Fibroblast of gingiva (primary cell): ENCODE results near the gene BEX4.
A peak's percentile ranks its signal among the peaks of the same experiment; 100 is the strongest.
"Not testable (repeated sequence)": the region's sequence is repeated elsewhere in the genome, so short reads cannot be mapped to it uniquely, and the experiment has no call there.

ENCODE experiments used
- DNase-seq: peaks from one replicate; pipeline ENCODE4 v3.0.0-alpha.2; 2011; ENCODE audit warnings: low read depth

Gene BEX4, protein sequence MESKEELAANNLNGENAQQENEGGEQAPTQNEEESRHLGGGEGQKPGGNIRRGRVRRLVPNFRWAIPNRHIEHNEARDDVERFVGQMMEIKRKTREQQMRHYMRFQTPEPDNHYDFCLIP

DNA sequence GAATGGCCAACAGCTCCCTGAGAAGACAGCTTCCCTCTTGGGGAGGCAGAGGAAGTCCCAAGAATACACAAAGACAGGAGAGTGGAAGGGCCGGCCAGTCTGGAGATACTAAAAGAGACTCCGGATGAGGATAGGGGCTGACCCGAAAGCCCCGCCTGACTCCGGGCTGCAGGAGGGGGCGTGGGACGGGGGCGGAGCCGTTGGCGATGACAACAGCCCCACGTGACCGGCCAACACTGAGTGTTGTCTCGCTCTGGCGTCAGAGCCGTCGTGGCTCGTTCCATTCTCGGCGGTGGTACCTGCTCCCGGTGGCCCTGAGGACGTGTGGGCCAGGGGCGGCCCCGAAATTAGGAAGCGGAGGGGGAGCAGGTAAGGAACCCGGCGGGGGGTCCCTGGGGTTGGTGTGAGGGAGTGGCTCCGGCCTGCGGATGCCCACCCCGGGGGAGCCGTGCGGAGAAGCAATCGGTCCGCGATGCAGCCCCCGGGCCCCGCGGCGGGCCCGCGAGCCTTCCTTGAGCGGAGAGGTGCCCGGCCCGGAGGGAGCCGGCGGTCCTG is at the start of gene BEX4:
TSS of gene BEX4 (plus strand) at position 239 of the 555 bp plus-strand sequence. CDS start 1,046 bp downstream, outside the sequence.
- peak; percentile 63 for DNase-seq

DNA sequence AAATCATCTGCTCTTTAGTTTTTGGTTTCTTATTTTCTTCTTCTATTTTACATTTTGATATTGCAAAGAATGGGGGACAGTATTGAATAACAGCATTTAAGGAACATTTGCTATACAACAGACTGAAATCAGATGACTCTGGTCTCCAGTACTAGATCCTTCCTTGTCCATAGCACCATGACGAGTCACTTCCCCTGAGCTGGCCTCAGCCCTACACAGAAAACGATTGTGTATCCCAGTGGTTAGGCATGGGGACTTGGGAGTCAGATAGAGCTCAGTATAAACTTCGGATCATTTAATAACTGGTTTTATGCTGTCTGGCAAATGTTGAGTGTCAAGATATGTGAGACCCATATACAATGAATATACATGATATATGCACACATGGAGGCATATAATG is 44.7 kb upstream of the BEX4 start:
- no peak for DNase-seq

DNA sequence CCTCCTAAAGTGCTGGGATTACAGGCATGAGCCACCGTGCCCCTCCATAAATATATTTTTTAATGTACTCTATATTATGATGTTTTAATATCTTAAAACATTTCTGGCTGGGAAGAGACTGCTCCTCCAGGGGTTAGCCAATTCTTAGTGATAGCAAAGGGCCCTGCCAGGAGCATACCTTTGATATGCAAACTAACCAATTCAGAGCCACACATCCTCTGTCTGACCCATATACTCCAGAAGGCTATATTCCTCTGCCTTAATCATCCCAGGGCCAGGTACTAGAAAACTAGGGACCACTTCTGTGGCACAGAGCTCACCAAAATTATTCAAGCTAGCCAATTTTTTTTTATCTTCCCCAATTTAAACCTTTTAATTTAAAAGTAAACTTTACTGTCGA is 43.6 kb upstream of the BEX4 start:
- no peak for DNase-seq

DNA sequence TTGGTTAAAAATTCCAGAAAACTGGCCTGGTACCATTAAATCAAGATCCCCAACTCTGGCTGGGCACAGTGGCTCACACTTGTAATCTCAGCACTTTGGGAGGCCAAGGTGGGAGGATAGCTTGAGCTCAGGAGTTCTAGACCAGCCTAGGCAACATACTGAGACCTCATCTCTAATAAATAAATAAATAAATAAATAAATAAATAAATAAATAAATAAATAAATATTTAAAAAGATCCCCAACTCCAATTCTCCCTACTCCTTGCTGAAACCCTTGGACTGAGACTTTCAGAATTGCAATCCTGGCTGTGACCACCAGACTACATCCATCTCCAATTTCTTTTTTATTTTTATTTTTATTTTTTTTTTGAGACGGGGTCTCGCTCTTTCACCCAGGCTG is 39.7 kb upstream of the BEX4 start:
- DNase-seq: not testable (repeated sequence)

DNA sequence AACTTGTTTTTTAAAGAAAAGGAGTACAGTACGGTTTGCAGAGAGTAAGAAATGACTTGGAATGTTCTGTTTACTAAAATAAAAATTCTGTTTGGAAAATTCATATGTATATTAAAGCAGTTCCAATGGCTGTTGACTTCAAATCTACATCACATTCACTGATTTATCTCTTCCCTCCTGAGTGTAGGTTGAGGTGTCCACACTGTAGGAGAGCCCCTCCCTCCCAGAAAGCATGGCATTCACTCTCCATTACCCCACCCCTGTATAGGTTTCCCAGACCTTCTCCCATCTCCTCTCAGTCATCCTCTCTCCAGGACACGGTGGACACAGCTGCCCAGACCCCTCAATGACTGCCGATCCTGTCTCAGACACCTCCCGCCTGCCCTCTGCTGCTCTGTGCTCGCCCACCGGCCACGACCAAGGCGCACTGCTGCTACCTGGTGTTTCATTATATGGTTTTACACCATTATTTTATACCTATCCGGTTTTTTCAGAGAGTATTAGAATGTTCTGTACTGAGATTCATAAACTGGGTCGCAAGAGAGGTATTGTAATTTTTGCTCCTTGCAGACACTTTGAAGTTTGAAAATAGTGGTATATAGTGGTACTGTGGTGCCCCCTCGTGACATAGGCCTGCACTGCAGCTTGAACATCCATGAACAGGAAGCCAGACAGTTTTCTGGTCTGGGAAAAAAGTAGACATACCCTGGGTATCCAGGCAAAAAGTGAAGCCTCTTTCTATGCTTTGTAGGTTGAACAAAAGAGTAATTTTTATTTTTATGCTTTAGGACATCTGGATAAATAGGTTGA is 38.8 kb upstream of the BEX4 start:
- DNase-seq: peak; percentile 12

DNA sequence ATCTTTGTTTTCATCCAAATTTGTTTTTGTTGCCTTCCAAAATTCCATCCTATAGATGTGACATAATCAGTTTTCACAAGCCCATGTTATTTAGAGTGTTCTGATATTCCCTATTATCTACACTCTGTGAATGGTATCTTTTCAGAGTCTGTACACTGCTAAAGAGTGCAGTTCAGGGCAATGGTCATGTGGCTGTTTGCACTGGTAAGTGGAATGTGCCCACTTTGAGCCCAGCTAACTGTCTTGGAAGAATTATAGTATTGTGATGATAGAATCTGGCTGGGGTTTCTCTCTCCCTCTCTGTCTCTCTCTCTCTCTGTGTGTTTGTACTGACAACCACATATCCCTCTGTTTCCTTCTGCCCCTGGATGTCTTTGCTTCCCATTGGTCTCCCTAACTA is 37.4 kb upstream of the BEX4 start:
- no peak for DNase-seq

DNA sequence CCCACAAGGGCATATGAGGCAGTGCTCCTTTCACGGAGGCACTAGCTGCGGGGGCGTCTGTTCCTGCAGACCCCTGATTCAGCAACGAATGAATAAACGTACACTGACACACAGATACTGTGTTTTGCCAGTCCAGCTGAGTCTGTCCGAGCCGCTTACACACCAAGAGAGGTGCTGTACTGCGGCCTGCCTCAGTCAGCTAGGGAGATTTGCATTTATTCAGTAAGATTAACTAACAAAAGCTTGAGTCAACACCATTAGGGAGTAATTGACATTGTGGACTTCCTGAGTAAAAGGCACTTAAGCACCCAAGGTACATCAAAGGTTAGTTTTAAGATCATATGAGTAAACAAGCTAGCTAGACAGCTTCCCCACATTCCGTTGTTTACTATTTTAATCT is 31.0 kb upstream of the BEX4 start:
- DNase-seq: no peak

DNA sequence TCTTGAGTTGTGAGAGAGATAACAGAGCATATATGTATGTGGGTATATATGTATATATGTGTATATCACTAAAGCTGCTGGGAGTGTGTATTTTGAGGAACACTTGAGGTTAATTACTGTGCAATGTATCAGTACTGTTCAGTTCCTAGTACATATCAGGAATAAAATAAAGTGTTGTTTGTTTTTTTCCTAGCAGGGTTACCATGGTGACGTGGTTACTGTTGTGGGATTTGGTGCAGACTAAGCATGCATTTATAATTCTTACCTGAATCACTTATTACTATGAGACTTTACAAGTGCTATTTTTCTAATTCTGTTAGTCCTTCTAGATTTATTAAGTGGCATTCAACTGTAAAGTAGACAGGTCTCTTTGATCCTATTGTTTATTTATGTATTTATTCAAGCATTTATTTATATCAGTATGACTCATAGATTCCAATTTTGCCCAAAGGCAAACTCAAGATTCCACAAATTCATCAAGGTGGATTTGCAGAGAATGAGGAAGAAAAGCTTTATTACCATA is 26.9 kb upstream of the BEX4 start:
- DNase-seq: no peak

DNA sequence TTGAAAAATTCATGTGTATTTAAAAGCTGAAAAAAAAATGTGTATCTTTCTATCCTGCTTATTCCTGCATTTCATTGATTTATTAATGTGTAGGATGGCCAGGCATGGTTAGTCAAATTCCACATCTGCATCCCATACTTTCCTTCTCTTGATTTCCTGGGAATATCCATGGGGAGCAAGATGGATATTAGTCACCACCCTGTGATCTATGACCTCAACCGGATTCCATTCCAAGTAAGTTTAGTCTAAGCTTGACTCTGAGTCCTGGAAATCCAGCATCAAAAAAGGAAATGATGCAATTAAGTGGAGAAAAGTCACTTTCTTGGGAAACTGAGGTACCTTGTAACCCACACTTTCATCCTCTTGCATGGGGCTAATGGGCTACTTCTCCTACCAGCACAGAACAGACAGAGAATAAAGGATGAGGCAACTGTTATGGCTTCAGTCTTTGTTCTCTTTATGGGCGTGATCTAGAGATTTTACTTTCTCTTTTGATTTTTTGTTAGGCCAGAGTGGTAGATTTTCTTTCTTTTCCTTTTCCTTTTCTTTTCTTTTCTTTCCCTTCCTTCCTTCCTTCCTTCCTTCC is 17.1 kb upstream of the BEX4 start:
- peak; percentile 1 for DNase-seq

DNA sequence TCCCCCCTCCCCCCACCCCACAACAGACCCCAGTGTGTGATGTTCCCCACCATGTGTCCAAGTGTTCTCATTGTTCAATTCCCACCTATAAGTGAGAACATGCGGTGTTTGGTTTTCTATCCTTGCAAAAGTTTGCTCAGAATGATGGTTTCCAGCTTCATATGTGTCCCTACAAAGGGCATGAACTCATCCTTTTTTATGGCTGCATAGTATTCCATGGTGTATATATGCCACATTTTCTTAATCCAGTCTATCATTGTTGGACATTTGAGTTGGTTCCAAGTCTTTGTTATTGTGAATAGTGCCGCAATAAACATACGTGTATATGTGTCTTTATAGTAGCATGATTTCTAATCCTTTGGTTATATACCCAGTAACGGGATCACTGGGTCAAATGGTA is 16.2 kb upstream of the BEX4 start:
- DNase-seq: not testable (repeated sequence)

DNA sequence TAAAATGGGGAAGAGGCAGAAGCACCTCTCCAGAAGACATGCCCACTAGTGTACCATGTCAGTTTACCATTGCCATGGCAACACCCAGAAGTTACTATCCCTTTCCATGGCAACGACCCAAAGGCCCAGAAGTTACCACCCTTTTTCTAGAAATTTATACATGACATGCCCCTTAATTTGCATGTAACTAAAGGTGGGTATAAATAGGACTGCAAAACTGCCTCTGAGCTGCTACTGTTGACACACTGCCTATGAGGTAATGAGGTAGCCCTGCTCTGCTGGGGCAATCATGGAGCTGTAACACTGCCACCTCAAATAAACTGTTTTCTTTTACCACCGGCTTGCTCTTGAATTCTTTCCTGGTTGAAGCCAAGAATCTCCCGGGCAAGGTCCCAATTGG is 13.9 kb upstream of the BEX4 start:
- no peak for DNase-seq

DNA sequence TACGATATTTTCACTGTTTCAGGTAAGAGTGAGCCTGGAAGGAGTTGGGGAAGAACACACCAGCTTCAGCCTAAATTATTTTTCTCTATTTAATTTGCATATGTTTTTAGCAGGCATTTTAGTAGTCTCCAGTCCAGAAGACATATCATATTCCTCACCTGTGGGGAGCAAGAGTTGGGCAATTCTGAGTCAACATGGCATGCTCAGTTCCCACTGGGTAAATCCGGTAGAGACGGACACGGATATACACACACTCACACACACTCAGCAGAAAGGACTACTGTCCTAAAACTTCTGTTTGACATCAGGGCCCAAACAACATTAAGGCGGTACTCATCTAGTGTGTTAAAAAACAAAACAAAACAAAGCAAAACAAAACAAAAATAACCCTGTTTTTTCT is 4.9 kb upstream of the BEX4 start:
- no peak for DNase-seq

DNA sequence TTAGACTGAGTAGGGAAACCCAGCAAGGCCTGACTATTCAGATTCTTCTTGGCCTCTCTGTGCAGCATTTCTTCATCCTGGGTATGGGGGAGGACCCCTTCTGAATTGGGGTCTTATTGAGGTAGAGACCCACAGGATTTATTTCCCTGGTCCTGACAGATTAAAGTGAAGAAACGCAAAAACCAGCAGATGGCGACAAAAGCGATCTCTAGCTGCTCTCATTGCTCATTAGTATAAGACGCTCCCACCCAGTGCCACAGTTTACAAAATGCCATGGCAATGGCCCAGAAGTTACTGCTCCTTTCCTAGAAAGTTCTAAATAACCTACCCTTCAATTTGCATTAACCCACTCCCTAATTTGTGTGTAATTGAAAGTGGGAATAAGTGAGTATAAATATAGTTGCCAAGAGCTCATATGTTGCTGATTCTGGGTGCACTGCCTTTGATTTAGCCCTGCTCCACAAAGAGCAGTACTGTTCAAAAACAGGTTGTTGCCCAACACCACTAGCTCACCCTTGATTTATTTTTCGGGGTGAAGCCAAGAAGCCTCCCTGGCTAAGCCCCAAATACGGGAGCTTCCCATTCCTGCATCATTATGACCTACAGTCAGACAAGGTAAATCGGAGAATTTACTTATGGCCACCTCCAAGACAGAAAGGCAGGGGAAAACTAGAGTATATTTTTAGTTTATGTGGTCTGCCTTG is 3.7 kb upstream of the BEX4 start:
- peak; percentile 33 for DNase-seq

DNA sequence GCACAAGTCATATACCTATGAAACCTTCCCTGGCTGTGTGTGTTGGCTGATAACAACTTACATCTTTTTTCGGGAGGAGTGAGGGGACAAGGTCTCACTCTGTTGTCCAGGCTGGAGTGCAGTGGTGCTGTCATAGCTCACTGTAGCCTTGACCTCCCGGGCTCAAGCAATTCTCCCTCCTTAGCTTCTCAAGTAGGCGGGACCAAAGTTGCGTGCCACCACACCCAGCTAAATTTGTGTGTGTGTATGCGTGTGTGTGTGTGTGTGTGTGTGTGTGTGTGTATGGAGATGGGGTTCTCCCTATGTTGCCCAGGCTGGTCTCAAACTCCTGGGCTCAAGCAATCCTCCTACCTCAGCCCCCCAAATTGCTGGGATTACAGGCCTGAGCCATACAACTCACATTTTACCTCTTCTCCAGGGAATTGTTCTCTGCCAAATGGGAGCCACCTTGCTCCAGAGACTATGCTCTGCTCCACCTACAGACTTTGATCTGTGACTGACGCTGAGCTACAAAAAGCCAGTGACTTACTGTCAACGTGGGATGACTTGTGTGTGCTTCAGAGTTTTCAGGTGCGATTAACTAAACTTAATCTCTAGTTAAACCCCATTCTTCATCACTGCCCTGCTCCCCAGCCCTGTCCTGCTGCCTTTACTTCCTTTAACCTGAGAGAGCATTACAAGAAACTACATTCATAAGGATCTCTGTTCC is 2.0 kb upstream of the BEX4 start:
- DNase-seq: no peak

DNA sequence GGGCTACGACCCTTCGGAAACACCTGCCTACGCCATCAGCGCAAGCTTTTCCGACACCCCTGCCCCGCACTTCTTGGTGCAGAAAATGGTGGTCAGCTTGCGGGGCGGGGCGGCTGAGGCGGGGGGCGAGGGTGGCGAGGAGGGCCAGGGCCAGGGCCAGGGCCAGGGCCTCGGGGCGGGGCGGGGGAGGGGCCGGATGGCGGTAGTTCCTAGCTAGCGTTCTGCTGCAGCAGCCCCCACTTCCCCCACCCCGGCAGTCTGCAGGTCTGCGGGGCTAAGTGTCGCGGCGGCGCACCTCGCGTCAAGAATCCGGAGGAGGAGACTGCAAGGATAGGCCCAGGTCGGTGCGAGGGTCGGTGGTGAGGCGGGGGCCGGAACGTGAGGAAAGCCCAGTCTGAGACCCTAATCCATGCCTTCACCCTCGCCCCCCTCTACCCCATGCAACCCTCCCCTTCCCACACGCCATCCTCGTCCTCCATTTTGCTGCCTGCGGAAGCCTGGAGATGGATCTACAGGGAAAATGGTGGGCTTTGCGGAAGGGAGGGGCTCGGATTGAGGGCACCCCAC is 600 bp downstream of the BEX4 start:
- no peak for DNase-seq

DNA sequence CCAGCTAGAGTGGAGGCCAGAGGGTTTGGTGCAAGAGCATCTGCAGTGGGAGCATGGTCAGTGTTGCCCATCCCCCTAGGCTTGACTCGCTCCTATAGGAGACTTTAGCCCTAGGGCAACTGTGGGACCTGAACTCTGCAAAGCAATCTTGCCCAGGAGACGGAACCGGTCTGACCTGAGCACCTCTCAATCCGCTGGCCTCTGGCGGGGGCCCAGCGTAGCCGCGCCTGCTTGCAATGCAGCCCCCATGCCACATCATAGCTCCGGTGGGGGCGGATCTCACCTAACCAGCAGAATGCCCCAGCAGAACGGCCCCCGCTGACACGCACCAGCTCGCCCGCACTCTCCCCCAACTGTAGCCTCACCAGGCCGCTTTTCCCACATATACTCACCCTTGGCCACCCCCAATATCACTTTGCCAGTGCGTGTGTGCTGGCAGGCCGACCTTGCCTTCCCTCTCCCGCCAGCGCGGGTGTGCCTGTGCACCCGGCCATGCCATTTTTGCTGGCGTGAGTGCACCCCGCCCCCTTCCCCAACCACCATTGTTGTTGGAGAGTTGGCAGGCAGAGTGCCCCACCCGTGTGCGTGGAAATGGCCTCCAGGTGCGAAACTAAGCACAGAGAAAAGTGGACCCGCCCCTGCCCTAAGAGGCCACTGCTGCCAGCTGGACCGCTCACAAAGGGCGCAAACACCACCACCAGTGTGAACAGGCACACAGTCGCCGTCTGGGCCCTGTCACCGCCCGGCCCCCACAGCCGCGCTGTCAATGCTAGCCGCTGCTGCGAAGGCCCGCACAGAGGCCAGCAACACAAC is 5.8 kb downstream of the BEX4 start:
- DNase-seq: no peak

DNA sequence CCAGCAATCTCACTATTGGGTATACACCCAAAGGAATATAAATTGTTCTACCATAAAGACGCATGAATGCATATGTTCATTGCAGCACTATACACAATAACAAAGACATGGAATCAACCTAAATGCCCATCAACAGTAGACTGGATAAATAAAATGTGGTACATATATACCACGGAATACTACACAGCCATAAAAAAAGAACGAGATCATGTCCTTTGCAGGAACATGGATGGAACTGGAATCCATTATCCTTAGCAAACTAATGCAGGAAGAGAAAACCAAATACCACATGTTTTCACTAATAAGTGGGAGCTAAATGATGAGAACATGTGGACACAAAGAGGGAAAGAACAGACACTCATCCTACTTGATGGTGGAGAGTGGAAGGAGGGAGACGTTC is 11.0 kb downstream of the BEX4 start:
- not testable (repeated sequence) for DNase-seq

DNA sequence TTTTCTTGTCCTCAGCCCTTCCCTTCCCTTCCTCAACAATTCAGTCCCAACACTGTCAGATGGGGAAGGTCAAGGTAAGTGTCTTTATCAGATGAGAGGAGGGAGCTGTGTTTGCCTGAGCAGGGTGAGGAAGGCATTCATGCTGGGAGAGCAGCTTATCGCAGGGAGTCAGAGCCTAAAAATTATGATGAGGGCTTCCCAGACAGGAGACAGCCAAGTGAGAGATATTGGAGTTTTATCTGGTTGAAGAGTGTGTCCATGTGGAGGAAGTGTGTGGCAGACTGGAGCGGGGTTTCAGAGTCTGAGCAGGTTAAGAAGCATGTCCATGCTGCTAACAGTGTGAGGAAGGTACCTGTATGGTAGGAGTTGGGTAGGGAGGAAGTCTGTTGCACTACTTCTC is 18.4 kb downstream of the BEX4 start:
- DNase-seq: no peak

DNA sequence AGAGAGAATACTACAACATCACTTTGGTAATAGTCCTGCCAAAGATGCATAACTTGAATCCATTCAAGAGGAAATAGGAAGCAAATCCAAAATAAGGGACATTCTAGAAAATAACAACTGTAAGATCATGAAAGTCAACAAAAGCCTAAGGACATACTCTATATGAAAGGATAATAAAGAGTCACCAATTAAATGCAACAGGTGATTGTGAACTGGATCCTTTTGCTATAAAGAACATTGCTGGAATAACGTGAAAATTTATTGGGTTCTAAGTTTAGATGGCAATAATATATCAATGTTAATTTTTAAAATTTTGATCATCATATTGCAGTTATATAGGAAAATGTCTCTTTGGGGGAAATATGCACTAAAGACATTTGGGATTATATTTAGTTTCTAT is 20.0 kb downstream of the BEX4 start:
- DNase-seq: no peak

DNA sequence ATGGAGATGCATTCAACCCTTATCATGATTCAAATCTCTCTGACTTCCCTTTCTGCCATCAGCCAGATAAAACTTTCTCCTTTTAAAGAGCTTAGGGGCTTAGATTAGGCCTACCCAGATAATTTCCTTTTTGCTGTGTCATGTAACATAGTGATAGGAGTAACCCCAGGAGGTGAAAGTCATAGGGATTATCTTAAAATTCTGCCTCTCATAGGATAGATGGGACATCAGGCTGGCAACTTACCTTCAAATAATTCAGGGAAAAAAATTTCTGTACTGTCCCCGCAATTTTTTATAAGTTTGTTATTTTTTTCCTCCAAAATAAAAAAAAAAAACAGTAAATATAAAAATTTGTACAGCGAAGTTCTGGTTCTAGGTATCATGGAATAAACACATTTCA is 20.7 kb downstream of the BEX4 start:
- not testable (repeated sequence) for DNase-seq

DNA sequence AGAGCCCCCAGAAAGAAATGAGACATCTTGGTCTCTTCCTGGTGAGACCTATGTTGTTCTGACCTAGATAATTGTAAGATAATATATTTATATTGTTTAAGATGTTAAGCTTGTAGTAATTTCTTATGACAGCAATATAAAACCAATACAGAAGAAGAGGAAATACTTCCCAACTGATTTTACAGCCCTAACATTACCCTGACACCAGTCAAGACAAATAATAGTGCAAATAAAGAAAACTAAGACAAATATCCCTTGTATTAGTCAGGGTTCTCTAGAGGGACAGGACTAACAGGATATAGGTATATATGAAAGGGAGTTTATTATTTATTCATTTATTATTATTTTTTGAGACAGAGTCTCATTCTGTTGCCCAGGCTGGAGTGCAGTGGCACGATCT is 21.4 kb downstream of the BEX4 start:
- no peak for DNase-seq
